GM19193 (cell line): Measurements from ENCODE around the gene CBLIF.

Experiments used
- POLR2A ChIP-seq: IDR thresholded peaks from 4 replicates; pipeline ENCODE4 v1.6.1; 2011; ENCODE audit not compliant: insufficient read depth, insufficient read length; ENCODE audit errors: extremely low read depth

The CBLIF gene

DNA sequence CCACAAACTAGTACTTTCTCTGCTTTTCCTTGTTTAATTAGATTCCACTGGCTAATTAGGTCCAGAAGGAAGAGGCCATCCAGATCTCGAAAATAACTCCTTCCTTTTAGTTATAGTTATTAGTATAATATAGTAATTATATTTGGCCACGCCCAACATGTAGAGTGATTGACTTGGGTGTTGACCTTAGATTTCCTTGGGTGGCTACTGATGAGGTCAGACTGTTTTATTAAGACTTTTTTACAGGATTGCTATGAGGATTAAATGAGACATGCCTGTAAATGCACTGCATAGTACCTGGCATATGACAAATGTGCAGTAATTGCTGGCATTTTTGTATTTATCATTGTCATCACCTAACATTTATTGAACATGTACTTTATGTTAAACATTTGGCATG, 63.2 kb downstream of the CBLIF start:
- TF ChIP-seq POLR2A, result no peak

DNA sequence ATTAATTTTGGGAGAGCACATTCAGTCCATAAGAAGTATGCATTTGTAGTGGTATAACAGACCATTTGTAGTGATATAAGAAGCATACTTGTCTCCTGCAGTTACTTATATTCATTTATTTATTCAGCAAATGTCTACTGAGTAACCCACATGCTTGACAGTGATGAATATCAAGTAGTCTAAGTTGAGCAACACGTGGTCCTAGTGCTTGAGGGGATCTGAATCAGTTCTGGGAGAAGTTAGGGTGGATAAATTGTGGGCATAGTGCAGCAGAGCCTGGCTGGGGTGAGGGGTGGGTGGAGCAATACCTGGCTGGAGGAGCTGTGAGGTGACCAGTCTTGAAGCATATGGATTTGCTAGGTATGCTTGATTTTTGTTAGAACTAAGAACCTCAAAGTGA, 65.8 kb downstream of the CBLIF start:
- no peak for TF ChIP-seq POLR2A
